Stimulated activated naive CD4-positive, alpha-beta T cell (primary cell): ENCODE results near the gene PPFIA2.

Experiments
- DNase-seq, 6 experiments: peaks; one replicate each; lab custom pipeline; 2025; lab: John Stamatoyannopoulos, UW

The PPFIA2 gene

DNA sequence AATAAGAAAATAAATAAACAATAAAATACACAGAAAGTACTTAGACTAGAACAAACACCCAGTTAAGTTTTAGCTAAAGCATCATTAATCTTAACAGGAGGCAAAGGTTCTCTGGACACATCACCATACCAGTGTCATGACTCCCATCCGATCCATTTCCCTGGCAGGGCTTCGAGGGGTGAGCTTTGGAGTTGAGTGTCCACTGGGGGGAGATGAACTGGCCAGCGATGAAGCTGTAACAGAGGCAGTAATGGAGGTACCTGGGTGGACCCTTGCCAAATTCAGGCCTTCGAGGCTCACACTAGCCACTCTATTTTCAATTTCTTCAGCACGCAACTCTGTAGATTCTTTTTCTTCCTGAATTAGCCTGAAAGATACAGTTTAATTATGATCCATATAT is 411.7 kb downstream of the PPFIA2 start:
- no peak for DNase-seq

DNA sequence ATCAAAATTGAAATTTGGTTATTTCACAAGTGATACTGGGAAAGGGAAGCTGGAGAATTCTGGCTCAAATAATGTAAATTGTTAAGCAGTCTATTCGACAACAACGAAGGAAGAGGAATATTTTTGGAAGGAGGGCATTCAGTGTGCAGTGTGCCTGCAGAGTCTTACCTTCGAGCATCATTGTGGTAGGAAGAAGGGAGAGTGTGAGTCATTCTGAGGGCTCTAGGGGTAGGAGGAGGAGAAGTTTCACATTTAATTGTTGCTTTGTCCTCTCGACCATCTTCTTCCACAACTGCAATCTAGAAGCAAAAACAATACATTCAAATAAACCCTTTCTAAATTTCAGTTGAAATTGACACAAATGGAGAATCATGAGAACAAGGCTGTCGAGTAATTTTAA is 418.2 kb downstream of the PPFIA2 start:
- no peak for DNase-seq

DNA sequence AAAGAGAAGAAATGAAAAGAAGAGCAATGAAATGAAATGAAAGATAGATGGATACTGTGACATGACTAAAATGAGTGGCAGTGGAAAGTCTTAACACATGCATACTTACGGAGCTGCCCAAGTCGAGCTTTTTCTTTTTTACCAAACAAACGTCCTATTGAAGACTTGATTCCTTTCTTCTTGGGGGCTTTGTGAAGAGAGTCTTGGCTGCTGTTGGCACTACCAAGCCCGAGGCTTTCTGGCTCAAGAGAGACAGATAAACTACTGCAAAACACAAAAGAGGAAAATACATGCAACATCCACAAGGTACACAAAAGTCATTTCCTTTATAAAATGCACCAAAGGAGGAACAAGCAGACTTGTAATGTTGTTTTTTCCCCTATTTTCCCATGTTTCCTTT is 420.1 kb downstream of the PPFIA2 start:
- DNase-seq: no peak

DNA sequence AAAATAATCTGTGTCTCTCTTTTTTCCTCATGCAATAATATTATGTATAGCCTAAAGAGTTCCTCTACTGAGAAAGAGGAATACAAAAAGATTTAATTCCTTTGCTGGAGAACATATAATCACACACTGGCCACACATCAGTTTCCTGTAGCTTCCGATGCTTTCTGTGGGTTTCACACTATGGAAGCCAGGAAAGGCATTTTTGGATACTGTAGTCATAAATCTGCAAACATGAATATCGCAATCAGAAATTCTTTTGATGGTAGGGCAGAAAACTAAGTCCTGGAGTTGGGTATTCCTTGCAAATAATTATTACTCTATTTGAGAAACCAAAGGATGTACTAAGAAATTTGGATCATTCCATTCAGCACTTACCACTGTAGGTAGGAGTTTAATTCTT is 421.3 kb downstream of the PPFIA2 start:
- no peak for DNase-seq

DNA sequence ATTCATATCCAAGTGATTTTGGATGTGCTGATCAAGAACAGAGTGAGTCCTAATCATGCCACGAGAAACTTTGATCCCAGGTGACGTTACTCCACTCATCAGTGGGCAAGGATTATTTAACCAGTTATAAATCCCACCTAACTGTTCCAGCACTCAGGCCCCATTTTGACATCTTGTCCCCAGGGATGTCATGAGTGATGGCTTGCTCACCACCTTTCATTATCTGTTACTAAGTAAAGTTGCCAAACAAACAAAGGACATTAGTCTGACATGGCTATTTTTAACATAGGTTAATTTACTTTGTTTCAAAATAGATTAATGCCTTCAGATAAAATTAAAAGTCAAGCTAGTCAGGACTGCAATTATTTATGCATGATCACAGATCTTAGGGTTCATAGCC is 425.3 kb downstream of the PPFIA2 start:
- no peak for DNase-seq

DNA sequence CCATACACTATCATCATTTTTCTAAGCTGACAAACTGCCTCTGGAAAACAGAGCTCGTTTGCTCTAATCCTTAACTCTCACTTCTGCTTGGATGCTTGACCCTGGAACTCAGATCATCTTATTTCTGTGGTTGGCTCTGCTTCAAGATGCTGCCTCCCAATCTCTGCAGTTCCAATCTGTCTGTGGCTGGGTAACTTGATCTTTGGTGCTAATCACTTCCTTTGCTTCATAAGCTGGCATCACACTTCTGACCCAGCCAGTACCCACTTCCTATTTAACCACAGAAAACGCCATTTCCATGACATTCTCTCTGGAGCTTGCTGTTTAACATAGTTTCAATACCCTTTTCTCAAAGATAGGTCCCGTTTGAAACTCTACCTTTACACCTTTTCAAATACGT is 427.1 kb downstream of the PPFIA2 start:
- DNase-seq: no peak

DNA sequence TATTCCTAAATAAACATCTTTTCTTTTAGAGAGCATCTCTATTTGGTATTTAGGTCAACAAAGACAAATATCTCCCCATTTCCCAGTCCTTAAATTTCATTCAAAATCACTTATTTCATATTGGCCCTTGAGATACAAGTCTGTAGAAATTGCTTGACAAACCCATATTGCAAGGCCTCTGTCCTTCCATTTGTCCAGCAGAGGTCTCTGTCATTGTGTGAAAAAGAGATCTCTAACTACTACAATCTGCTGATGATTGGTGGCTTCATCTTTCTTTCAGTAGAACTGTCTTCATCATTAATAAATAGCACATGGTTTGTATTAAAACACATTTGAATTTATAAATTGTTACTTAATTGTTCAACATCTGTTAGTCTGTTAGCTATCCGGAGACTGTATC is 428.7 kb downstream of the PPFIA2 start:
- DNase-seq: no peak

DNA sequence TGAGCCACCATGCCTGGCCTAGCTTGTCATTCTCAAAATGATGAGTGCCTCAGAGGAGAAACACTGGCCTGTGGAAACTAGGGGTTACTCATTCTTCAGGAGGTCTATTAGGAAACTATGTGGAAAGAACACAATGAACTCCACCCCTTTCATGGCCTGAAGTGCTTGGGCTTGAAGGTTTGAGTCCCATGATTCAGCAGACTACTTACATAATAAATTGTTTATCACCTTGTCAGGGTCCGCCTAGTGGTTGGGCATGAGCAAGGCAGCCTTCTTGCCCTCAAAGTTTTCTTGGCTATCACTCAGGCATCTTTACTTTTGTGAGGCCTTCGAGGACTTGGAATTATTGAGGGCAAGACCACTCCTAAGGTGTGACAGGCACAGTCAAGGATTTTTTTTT is 430.1 kb downstream of the PPFIA2 start:
- no peak for DNase-seq

DNA sequence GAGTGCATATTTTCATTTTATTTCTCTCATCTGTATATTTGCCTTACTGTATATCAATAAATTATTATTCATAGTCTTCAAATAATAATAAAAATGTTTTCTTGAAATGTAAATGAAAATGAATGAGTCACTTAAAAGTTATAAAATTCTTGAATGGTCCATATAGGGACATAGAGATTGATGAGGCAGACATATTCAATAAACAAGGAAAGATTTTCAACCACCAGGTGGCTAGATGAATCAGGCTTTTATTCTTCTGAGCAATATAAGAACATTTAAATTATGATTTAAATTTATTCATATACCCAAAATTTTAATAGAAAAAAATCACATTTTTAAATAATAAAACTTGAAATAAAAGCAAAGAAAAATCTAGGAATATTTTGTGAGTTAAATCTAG is 431.7 kb downstream of the PPFIA2 start:
- no peak for DNase-seq

DNA sequence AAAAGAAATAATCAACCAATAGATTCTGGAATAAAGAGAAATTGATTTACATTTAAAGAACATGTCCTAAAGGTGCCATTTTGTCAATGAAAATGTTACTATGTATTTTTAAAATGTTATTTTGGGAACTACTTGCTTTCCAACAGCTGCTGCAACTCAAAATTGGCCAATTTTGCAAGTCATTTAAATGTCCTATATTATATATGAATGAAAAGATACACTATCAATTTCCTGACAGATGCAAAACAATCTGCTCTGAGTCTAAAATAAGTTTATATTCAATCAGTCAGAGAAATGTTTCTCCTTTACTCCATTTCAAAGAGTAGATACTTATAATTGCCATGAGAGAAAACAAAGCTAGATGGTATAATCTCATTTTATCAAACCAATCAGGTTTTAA is 434.1 kb downstream of the PPFIA2 start:
- DNase-seq: no peak

DNA sequence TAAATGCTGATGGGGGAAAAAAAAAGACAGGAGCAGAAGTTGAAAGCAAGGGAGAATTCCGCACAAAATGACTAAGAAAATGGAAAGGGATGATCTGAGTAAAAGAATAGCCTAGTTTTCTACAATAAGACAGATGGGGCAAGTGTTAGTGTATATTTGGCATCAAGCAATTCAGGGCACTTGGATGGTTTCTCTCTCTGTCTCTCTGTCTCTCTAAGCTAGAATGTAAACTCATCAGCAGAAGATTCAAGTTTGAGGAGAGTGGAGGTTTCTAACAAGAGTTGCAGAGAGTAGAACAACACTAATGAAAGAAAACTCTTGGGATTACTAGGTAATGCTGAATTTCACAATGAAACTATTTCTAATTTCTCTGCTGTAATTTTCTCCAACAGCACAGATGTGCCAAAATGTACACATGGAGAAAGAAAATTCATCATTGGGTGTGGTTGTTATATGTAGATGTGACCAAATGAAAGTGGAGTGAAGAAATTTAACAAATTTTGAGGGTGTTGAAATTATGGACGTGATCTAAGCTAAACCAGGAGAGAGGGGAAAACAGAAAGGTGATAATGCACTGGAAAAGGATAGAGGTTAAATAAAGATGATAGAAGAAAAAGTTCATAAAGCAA is 444.1 kb downstream of the PPFIA2 start:
- no peak for DNase-seq

DNA sequence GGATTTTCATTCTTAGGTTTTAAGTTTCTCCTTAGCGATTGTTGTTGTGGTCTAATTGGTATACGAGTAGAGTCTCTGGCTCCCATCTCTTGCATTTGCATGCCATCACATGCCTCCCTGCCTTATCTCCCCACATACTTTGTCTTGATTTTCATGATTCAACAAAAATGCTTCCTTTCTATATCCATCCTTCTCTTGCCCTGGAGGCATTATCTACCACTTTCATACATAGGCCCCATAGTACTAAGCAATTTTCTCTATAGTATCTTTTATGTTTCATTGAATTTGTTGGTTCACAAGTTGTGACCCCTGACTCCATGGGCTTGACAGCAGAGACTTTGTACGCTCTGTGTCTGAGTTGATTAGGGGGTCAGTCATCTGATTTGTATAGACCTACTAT is 455.2 kb downstream of the PPFIA2 start:
- no peak for DNase-seq

DNA sequence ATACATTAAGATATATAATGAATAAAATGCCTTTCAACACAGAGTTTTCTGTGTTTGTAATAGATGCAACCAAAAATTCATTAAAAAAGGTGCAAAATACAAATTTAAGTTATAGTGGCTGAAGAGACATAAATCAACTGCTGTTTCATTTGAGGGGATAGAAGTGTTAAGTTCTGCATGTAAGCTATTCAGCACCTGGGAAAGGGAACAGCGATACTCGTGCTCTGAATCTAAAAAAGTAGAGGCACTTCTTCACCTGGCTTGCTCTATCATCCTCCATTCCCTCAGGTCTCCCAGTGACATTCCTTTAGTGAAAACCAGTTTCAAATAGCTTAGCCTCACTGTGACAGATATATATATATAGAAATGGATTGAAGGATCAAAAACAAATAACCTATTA is 458.7 kb downstream of the PPFIA2 start:
- no peak for DNase-seq

DNA sequence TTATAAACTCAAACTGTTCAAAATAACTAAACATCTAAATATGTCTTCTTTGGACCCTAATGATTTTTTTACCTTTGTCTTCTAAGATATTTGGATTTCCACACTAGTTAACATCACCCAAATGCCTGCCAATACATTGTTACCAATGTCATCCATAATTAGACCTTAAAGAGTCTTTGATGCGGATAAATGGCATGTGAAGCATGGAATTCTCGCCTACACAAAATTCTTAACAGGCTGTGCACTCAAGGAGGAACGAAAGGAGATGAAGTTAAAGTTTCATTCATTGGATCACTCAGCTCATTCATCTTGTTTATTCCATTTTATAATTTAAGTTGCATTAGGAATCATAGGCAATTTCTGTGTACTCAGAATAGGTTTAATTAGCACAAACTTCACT is 461.5 kb downstream of the PPFIA2 start:
- no peak for DNase-seq

DNA sequence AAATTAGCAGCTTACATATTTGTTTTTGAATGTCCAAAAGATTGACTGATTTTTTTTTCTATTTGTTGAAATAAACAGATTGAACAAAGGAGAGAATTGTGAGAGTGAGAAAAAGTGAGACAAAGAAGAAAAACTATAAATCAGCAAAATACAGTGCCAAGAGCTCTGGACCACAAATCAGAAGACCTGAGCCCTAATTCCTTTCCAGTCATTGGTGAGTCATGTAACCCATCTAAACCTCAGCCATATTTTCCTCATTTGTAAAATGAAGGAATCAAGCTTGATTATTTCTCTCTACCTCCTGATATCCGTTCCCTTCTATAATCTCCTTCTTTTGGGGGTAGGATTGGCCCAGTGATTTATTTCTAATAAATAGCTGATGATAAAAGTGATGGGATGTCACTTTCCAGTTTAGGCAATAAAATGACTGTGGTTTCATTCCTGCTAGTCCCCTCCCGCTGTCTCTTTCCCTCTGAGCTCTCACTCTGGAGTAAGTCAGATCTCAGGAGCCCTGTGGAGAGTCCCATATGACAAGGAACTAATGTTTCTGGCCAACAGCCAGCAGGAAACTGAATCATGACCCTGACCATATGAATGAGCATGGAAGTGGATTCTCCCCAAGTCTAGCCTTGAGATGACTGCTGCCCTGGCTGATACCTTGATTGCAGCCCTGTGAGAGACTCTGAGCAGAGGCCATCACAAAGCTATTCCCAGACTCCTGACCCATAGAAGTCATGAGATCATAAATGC is 462.4 kb downstream of the PPFIA2 start:
- no peak for DNase-seq

DNA sequence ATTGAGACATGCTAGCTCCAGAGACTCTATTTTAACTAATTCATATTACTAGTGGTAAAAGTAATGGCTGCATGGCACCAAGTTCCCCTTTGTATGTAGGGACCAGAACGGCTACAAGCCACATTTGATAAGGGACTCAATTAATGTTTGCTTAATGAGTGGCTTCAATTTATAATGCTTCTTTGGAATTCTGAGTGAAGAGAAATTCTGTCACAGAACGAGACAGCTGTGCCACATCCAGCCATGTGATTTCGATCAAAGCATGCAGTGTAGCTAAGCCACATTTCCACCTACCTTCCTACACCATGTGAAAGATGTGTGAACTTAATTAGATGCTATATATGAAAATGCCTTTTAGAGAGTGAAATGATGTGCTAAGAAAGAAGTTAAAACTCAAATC is 463.9 kb downstream of the PPFIA2 start:
- DNase-seq: no peak

DNA sequence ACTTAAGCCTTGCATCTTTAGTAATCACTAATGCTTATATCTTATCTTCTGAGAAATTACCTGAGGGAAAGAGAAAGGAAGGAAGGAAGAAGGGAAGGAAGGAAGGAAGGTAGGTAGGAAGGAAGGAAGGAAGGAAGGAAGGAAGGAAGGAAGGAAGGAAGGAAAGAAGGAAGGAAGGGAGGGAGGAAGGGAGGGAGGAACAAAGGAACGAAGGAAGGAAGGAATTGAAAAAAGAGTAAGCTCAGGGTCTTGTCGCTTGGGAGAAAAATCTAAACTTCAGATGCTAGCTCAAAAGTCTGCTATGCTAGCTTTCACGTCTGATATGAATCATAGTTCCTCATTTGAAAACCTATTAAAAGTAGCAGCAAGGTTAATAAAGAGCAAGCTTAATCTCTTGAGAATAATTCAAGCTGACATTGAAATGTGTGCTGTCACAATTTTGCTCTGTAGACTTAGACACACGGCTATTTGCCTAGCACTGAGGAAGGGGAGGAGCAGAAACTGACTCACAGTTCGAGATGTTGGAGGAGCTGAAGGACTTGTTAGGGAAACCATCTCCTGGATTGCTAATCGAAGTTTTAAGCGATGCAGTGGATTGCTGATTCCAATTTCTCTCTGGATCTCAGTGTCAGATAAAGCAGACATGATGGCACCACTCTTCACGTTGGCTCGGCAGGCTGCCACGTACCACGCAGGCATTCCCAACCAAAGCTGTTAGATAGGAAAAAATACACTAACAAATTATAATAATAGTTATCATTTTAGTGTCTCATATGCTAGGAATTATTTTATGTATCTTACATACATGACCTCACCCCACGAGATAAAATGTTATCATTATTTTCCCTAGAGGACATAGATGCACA is 464.6 kb downstream of the PPFIA2 start:
- DNase-seq: no peak

DNA sequence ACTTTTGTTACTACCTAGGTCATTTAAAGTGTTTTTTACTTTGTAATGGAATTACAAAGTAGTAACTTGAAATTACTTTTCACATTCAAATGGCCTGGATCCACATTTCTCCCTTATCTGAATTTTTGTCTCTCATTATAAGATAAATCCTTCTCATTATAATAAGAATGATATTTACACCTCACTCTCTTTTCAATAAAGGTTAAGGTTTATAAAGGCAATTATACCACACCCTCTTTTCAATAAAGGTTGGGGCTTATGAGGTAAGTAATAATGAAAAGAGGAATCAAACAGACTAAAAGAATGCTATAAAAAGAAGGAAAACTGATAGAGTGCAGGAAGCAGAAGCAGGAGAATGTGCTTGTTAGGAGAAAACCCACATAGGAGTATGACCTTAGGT is 470.5 kb downstream of the PPFIA2 start:
- DNase-seq: no peak

DNA sequence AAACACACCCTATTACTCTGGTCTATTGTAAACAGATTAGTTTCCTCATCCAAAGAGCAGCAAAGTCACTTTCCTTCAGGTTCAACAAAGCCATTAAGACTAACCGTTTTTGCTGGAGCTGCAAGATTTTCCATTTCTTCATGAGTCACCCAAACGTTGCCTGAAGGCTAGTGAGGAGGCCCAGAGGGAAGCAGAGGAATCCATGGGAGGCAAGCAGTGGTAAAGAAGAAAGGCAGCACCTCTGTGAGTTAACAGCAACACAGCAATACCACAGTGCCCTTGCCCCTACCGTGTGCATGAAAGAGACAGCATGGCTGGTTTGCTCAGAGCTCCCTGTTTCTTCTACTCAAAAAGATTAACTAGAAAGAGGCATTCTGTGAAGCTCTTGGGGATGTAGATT is 475.0 kb downstream of the PPFIA2 start:
- no peak for DNase-seq

DNA sequence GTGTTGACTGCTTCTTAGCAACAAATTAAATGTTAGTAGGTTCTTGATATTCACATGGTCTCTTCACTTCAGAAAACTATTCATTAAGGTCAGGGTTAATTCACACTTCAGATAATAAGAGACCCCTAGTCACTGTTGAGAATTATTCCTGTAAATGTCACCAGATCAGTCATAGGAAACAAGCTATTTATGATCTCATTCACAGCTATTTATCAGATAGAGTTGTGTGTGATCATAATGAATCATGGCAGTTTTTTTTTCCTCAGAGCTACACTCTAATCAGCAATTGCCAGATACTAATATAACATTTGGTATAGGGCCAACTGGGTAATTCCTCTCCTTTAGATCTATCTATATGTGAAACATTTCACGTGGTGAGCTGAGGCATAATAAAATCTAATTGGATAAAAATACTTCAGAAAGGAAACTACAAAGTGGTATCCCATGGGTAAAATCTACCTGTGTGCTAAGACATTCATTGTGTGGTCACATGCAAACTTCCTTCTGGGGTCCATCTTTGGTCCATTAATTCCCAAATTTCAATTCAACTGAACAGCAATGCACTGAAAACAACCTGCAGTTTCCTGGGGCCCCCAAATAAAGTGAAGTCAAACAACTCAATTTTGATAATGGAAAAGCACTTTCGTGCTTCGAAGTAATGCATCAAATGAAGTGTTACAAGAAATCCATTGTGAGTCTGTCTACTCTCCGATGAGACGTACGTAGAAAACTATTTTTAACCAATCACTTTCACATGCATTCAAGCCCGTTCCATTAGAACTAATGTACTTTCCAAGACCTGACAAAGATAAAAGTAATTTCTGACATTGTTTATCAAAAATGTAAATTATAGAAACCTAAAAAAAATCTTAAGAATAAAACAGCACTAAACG is 484.3 kb downstream of the PPFIA2 start:
- no peak for DNase-seq

DNA sequence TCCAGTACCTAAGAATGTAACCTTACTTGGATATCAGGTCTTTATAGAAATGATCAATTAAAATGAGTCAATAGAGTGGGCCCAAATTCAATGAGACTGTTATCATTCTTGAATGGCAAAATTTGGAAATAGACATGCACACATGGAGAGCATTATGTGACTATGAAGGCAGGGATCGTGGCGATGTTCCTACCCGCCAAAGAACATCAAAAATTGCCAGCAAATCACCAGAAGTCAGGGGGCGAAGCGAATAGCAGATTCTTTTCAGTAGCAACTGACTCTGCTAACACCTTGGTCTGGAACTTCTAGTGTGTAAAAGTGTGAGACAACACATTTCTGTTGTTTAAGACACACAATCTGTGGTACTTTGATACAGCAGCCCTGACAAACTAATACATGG is 488.8 kb downstream of the PPFIA2 start:
- DNase-seq: no peak

DNA sequence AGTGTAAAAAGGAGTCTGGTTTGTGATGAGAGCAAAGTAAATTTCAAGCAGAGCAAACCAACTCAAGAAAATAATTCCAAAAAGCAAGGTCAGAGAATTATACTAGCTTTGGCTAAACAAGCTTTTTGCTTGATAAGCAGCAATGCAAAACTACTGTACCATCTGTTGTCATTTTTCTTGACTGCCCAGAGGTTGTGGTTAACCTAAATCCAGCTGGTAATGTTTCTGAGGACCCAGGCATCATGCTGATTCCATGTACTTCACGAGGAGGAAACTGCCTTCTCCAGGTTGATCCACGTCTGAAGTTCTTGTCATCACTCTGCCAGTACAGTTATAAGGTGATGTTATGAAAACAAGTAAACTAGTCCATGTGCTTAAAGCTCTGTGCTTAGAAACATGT is 496.1 kb downstream of the PPFIA2 start:
- DNase-seq: no peak
